ENCODE results near the gene KLLN. TPM values are rescaled to one million over a fixed set of nuclear protein-coding genes. Genes with fewer than 3 reads are reported as not detected.

The KLLN gene
- total and polyA plus RNA-seq, 9 of the 15 experiments (the other 6 are each of a cell fraction or from before 2014, with no cell fraction given) = 0.07 to 0.40 (median 0.25) TPM

DNA sequence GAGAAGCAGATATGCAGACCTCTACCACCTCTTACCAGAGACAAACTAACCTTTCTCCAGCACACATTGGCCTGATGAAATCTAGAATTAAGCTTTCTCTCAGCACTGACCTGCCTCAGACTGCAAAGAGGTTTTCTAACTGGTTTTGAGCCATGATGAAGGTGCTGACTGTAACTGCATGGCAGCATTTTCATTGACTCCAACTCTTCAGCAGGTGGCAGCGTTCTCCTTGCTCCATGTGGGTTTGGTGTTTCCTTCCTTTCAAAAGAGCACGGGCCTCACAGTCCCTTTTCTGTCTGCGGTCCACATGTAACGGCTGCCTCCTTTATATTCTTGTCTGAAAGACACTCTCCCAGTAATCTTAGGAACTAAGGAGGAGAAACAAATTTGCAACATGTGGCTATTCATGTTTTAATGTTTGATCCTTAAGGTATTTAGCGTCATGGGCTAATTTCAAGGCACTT, 12.6 kb downstream of the KLLN start (continued):
- TF ChIP-seq, protein P1, sequence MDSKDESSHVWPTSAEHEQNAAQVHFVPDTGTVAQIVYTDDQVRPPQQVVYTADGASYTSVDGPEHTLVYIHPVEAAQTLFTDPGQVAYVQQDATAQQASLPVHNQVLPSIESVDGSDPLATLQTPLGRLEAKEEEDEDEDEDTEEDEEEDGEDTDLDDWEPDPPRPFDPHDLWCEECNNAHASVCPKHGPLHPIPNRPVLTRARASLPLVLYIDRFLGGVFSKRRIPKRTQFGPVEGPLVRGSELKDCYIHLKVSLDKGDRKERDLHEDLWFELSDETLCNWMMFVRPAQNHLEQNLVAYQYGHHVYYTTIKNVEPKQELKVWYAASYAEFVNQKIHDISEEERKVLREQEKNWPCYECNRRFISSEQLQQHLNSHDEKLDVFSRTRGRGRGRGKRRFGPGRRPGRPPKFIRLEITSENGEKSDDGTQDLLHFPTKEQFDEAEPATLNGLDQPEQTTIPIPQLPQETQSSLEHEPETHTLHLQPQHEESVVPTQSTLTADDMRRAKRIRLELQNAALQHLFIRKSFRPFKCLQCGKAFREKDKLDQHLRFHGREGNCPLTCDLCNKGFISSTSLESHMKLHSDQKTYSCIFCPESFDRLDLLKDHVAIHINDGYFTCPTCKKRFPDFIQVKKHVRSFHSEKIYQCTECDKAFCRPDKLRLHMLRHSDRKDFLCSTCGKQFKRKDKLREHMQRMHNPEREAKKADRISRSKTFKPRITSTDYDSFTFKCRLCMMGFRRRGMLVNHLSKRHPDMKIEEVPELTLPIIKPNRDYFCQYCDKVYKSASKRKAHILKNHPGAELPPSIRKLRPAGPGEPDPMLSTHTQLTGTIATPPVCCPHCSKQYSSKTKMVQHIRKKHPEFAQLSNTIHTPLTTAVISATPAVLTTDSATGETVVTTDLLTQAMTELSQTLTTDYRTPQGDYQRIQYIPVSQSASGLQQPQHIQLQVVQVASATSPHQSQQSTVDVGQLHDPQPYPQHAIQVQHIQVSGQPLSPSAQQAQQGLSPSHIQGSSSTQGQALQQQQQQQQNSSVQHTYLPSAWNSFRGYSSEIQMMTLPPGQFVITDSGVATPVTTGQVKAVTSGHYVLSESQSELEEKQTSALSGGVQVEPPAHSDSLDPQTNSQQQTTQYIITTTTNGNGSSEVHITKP (IDR thresholded peaks at IDR 0.05; ENCODE audit: partially characterized antibody) = no peak
- TF ChIP-seq OTX1 (CRISPR knock-in tag; IDR thresholded peaks at IDR 0.05) = no peak
- TF ChIP-seq, protein P2, sequence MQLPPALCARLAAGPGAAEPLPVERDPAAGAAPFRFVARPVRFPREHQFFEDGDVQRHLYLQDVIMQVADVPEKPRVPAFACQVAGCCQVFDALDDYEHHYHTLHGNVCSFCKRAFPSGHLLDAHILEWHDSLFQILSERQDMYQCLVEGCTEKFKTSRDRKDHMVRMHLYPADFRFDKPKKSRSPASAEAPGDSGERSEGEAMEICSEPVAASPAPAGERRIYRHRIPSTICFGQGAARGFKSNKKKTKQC (CRISPR knock-in tag; IDR thresholded peaks at IDR 0.05) = no peak
- TF ChIP-seq, protein P3, sequence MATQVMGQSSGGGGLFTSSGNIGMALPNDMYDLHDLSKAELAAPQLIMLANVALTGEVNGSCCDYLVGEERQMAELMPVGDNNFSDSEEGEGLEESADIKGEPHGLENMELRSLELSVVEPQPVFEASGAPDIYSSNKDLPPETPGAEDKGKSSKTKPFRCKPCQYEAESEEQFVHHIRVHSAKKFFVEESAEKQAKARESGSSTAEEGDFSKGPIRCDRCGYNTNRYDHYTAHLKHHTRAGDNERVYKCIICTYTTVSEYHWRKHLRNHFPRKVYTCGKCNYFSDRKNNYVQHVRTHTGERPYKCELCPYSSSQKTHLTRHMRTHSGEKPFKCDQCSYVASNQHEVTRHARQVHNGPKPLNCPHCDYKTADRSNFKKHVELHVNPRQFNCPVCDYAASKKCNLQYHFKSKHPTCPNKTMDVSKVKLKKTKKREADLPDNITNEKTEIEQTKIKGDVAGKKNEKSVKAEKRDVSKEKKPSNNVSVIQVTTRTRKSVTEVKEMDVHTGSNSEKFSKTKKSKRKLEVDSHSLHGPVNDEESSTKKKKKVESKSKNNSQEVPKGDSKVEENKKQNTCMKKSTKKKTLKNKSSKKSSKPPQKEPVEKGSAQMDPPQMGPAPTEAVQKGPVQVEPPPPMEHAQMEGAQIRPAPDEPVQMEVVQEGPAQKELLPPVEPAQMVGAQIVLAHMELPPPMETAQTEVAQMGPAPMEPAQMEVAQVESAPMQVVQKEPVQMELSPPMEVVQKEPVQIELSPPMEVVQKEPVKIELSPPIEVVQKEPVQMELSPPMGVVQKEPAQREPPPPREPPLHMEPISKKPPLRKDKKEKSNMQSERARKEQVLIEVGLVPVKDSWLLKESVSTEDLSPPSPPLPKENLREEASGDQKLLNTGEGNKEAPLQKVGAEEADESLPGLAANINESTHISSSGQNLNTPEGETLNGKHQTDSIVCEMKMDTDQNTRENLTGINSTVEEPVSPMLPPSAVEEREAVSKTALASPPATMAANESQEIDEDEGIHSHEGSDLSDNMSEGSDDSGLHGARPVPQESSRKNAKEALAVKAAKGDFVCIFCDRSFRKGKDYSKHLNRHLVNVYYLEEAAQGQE (IDR thresholded peaks at IDR 0.05; ENCODE audit: borderline replicate concordance) = peak; percentile 59; the same call in 1 of the 2 replicates
- TF ChIP-seq, protein P3 (CRISPR knock-in tag; IDR thresholded peaks at IDR 0.05; ENCODE audit: low read depth) = no peak
- TF ChIP-seq, protein P4, sequence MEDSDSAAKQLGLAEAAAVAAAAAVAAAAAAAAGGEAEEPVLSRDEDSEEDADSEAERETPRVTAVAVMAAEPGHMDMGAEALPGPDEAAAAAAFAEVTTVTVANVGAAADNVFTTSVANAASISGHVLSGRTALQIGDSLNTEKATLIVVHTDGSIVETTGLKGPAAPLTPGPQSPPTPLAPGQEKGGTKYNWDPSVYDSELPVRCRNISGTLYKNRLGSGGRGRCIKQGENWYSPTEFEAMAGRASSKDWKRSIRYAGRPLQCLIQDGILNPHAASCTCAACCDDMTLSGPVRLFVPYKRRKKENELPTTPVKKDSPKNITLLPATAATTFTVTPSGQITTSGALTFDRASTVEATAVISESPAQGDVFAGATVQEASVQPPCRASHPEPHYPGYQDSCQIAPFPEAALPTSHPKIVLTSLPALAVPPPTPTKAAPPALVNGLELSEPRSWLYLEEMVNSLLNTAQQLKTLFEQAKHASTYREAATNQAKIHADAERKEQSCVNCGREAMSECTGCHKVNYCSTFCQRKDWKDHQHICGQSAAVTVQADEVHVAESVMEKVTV (CRISPR knock-in tag; IDR thresholded peaks at IDR 0.05) = 0 out of 2 replicates have a peak, but pooled peaks have one; percentile 35
- TF ChIP-seq GATAD2A (IDR thresholded peaks at IDR 0.05) = no peak
- TF ChIP-seq NFE2L1 (tag; IDR thresholded peaks at IDR 0.05; ENCODE audit: borderline replicate concordance, low read depth) = no peak
- TF ChIP-seq, protein P5, sequence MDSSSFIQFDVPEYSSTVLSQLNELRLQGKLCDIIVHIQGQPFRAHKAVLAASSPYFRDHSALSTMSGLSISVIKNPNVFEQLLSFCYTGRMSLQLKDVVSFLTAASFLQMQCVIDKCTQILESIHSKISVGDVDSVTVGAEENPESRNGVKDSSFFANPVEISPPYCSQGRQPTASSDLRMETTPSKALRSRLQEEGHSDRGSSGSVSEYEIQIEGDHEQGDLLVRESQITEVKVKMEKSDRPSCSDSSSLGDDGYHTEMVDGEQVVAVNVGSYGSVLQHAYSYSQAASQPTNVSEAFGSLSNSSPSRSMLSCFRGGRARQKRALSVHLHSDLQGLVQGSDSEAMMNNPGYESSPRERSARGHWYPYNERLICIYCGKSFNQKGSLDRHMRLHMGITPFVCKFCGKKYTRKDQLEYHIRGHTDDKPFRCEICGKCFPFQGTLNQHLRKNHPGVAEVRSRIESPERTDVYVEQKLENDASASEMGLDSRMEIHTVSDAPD (CRISPR knock-in tag; IDR thresholded peaks at IDR 0.05) = no peak
- no peak for TF ChIP-seq ATF1 (CRISPR knock-in tag; IDR thresholded peaks at IDR 0.05)
- TF ChIP-seq ATF1 (tag; IDR thresholded peaks at IDR 0.05) = no peak
- TF ChIP-seq SMARCA4 (IDR thresholded peaks at IDR 0.05) = no peak
- peak; percentile 60 for TF ChIP-seq SMC3 (conservative IDR thresholded peaks at IDR 0.05; ENCODE audit: insufficient read depth, low read depth, low read length)
- no peak for TF ChIP-seq HEY1 (CRISPR knock-in tag; IDR thresholded peaks at IDR 0.05; ENCODE audit: borderline replicate concordance)
